GM12878 (cell line): ENCODE data around the gene GLO1. TPM values are rescaled to one million over a fixed set of nuclear protein-coding genes. Genes with fewer than 3 reads are reported as not detected.

ENCODE experiments used
- ATAC-seq: fragments of 200-7000 bp; cut with Tn5 transposase; 3 replicates; pipeline ENCODE4 v1.9.1; 2020; ENCODE audit warnings: mild to moderate bottlenecking, moderate library complexity
- BruUV-seq: library from RNA; stranded (reverse); fragments of 400-500 nt; replicated peaks from 2 replicates; lab custom pipeline; 2021; lab: Mats Ljungman, UMichigan
- CTCF ChIA-PET: fragments of 300-600 bp; sonication (Branson Sonifier 250); formaldehyde crosslinking; extraction: SDS; loops from one replicate; lab custom pipeline; 2021; ENCODE audit warnings: inconsistent platforms; lab: Yijun Ruan, JAX
- POLR2A ChIA-PET: fragments of 350-600 bp; formaldehyde crosslinking; extraction: SDS; loops from one replicate; lab custom pipeline; 2021; ENCODE audit warnings: inconsistent platforms; lab: Charles Lee
- RAD21 ChIA-PET: fragments of 300-600 bp; sonication (Branson Sonifier 250); formaldehyde crosslinking; loops from one replicate; lab custom pipeline; 2023; ENCODE audit warnings: antibody characterized with exemption; ENCODE audit not compliant: unreplicated experiment; lab: Charles Lee
- SMC1A ChIA-PET: fragments of 300-600 bp; sonication (Branson Sonifier 250); formaldehyde crosslinking; loops from one replicate; lab custom pipeline; 2023; ENCODE audit not compliant: unreplicated experiment, uncharacterized antibody; lab: Charles Lee
- DNase-seq: peaks from one replicate; pipeline ENCODE4 v3.0.0-alpha.2; 2011; ENCODE audit warnings: low read depth, low spot score
- FAIRE-seq: peaks from 3 replicates; lab custom pipeline; 2011; peaks lifted over from hg19 to GRCh38; lab: Jason Lieb, UNC
- H2AFZ ChIP-seq: 2 replicates; pipeline ENCODE4 v1.6.0; 2011; ENCODE audit warnings: low read depth, low read length, control low read depth; ENCODE audit not compliant: control insufficient read depth
- H3K27ac ChIP-seq: 2 replicates; pipeline ENCODE4 v1.5.1; 2011; ENCODE audit warnings: control low read depth; ENCODE audit not compliant: control insufficient read depth, insufficient read depth
- H3K27me3 ChIP-seq, 2 experiments: replicated peaks in 1 of 2; 2 replicates each; pipeline versions ENCODE4 v1.6.0 to v1.6.1; 2011; ENCODE audit warnings: low read length in 1 of 2; ENCODE audit not compliant: control insufficient read depth in 2 of 2, insufficient read depth in 2 of 2
- H3K36me3 ChIP-seq, 2 experiments: 2 replicates each; pipeline ENCODE4 v1.5.1; 2011; ENCODE audit warnings: low read length in 1 of 2; ENCODE audit not compliant: control insufficient read depth in 2 of 2, insufficient read depth in 2 of 2
- H3K4me1 ChIP-seq: 2 replicates; pipeline ENCODE4 v1.6.1; 2011; ENCODE audit warnings: mild to moderate bottlenecking, low read length, moderate library complexity, mixed read lengths; ENCODE audit not compliant: control insufficient read depth, insufficient read depth
- H3K4me2 ChIP-seq: 2 replicates; pipeline ENCODE4 v1.6.0; 2011; ENCODE audit warnings: control low read depth; ENCODE audit not compliant: control insufficient read depth, insufficient read depth
- H3K4me3 ChIP-seq: fragments of 200-600 bp; sonication (generic); 2 replicates; pipeline ENCODE4 v1.5.1; 2016
- H3K79me2 ChIP-seq: 2 replicates; pipeline ENCODE4 v1.6.0; 2011; ENCODE audit warnings: low read length; ENCODE audit not compliant: control insufficient read depth, insufficient read depth
- H3K9ac ChIP-seq: 2 replicates; pipeline ENCODE4 v1.8.0; 2011; ENCODE audit warnings: low read length, control low read depth, mixed read lengths; ENCODE audit not compliant: control insufficient read depth, insufficient read depth
- H3K9me3 ChIP-seq: replicated peaks from 3 replicates; pipeline ENCODE4 v1.5.1; 2011; ENCODE audit warnings: mild to moderate bottlenecking, low read length; ENCODE audit not compliant: control insufficient read depth, insufficient read depth
- H4K20me1 ChIP-seq: 2 replicates; pipeline ENCODE4 v1.6.0; 2011; ENCODE audit not compliant: control insufficient read depth, insufficient read depth
- CEBPB ChIP-seq, 2 experiments: fragments of 150-350 bp in 1 of 2; IDR thresholded peaks; 2 replicates each; pipeline ENCODE4 v1.6.1; 2012 to 2014; ENCODE audit warnings: low read depth in 2 of 2, low read length in 2 of 2, borderline replicate concordance in 1 of 2, inconsistent platforms in 1 of 2
- MXI1 ChIP-seq: fragments of 150-350 bp; IDR thresholded peaks from 2 replicates; pipeline ENCODE4 v1.6.1; 2011; ENCODE audit warnings: low read depth, mild to moderate bottlenecking, inconsistent platforms, low read length, improper control_type of control experiment
- SMAD1 ChIP-seq: fragments of 450-650 bp; IDR thresholded peaks from 2 replicates; pipeline ENCODE4 v1.6.1; 2018; ENCODE audit warnings: mild to moderate bottlenecking, low read depth; ENCODE audit not compliant: partially characterized antibody
- TCF7 ChIP-seq: IDR thresholded peaks from 2 replicates; pipeline ENCODE4 v1.6.1; 2014; ENCODE audit warnings: antibody characterized with exemption, borderline replicate concordance
- ZZZ3 ChIP-seq: IDR thresholded peaks from 2 replicates; pipeline ENCODE4 v1.6.1; 2011; ENCODE audit warnings: low read depth; ENCODE audit not compliant: control insufficient read depth, insufficient read length
- WGBS: methylation state at CpG from one replicate; pipeline ENCODE4 v1.1.6; 2016; ENCODE audit warnings: low lambda C conversion rate; ENCODE audit not compliant: insufficient replicate concordance, insufficient coverage; ENCODE audit errors: missing lambda C conversion rate; 5-methylcytosine and 5-hydroxymethylcytosine counted together
- in situ Hi-C: fragments of 300-500 bp; cut with MboI; formaldehyde crosslinking; loops from 9 replicates; pipeline ENCODE4 v1.14.3; 2018; ENCODE audit warnings: mixed read lengths
- intact Hi-C: fragments of 100-400 bp; cut with micrococcal nuclease; formaldehyde crosslinking; loops from one replicate; pipeline ENCODE4 v1.14.2; 2022; ENCODE audit not compliant: unreplicated experiment
- polyA plus RNA-seq, 11 experiments: library from polyadenylated mRNA; depleted of rRNA in 4 of 11; unstranded in 6 of 11; stranded (reverse) in 5 of 11; fragments of >200 nt; fragmentation: Nextera tagmentation in 4 of 11; fragmentation: Illumina TruSeq in 1 of 11; extraction: Ambion mirVana in 4 of 11; extraction: Trizol in 1 of 11; gene quantifications; 1 replicate in 1 of 11; 2 replicates in 10 of 11; pipeline versions ENCODE4 v1.2.1 to v1.2.3, GENCODE V29; 2011 to 2016; ENCODE audit warnings: inconsistent platforms in 2 of 11, missing spikeins in 2 of 11, low read depth in 1 of 11
- total RNA-seq, 4 experiments: library from RNA; depleted of rRNA in 3 of 4; stranded (reverse); fragments of >200 nt in 3 of 4; fragmentation: Illumina TruSeq in 1 of 4; extraction: Trizol in 1 of 4; gene quantifications; 2 replicates each; pipeline versions ENCODE4 v1.2.1 to v1.2.3, GENCODE V29; 2013 to 2021
- TF ChIP-seq, protein P1 (sequence below): fragments of 450-650 bp; IDR thresholded peaks from 2 replicates; pipeline ENCODE4 v1.6.1; 2017; ENCODE audit warnings: mild to moderate bottlenecking
- TF ChIP-seq, protein P2 (sequence below): IDR thresholded peaks from 2 replicates; pipeline ENCODE4 v1.6.1; 2012; ENCODE audit warnings: low read length, inconsistent platforms

The GLO1 gene
- total and polyA plus RNA-seq, 10 of the 15 experiments (the other 5 are each of a cell fraction or from before 2014, with no cell fraction given): 105 to 227 (median 150) TPM

DNA sequence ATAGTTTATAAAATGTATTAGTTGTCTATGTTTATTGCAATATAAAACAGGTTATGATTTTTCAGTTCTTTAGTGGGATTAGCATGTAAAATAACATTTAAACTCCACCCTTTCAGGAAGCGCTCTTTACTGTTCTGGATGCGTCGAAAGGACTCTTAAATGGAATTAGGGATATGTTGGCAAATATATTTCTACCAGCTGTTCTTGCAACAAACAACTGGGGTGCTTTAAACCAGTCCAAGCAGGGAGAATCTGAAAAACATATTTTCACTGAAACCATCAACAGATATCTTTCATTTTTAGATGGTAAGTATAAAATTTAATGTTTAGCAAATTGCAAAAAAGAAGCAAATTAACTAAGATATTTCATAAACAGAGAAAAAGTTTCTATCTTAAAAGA is 34.0 kb upstream of the GLO1 start:
- CTCF ChIA-PET: no interaction called here
- BruUV-seq: no TSS peak
- POLR2A ChIA-PET: no interaction called here
- no peak overlapping the region for H3K9ac ChIP-seq
- ATAC-seq: no peak
- DNase-seq: no peak
- RAD21 ChIA-PET: no interaction called here
- TF ChIP-seq SMAD1 (no peak), MXI1 (no peak), TCF7 (no peak), ZZZ3 (no peak), CEBPB (IDR thresholded peaks at IDR 0.05; ENCODE audit: borderline replicate concordance in 1 of 2, low read depth in 2 of 2, low read length in 2 of 2) (no peak)
- TF ChIP-seq, protein P1, sequence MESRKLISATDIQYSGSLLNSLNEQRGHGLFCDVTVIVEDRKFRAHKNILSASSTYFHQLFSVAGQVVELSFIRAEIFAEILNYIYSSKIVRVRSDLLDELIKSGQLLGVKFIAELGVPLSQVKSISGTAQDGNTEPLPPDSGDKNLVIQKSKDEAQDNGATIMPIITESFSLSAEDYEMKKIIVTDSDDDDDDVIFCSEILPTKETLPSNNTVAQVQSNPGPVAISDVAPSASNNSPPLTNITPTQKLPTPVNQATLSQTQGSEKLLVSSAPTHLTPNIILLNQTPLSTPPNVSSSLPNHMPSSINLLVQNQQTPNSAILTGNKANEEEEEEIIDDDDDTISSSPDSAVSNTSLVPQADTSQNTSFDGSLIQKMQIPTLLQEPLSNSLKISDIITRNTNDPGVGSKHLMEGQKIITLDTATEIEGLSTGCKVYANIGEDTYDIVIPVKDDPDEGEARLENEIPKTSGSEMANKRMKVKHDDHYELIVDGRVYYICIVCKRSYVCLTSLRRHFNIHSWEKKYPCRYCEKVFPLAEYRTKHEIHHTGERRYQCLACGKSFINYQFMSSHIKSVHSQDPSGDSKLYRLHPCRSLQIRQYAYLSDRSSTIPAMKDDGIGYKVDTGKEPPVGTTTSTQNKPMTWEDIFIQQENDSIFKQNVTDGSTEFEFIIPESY: no peak
- TF ChIP-seq, protein P2, sequence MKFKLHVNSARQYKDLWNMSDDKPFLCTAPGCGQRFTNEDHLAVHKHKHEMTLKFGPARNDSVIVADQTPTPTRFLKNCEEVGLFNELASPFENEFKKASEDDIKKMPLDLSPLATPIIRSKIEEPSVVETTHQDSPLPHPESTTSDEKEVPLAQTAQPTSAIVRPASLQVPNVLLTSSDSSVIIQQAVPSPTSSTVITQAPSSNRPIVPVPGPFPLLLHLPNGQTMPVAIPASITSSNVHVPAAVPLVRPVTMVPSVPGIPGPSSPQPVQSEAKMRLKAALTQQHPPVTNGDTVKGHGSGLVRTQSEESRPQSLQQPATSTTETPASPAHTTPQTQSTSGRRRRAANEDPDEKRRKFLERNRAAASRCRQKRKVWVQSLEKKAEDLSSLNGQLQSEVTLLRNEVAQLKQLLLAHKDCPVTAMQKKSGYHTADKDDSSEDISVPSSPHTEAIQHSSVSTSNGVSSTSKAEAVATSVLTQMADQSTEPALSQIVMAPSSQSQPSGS: no peak
- TF ChIP-seq, all 136 proteins: peak for 0
- intact Hi-C loops (no loop called here), in situ Hi-C loops (no loop called here)
- H3K36me3 ChIP-seq: no peaks in the 10 kb centered on the region
- H4K20me1 ChIP-seq: no peaks in the 10 kb centered on the region
- SMC1A ChIA-PET: no interaction called here
- WGBS: 75% methylated on average over 3 of the region's 3 CpGs
- no peaks in the 10 kb centered on the region; the same call in 2 of the 3 replicates for H3K9me3 ChIP-seq
- H2AFZ ChIP-seq: no peak overlapping the region
- FAIRE-seq: no peak
- H3K79me2 ChIP-seq: no peaks in the 10 kb centered on the region
- H3K4me2 ChIP-seq: no peak overlapping the region
- H3K27ac ChIP-seq: no peak overlapping the region
- H3K4me3 ChIP-seq: no peak overlapping the region
- peaks cover 0 to 4% of the 10 kb centered on the region in 2 experiments; a peak in 1 of 4 replicates for H3K27me3 ChIP-seq
- H3K4me1 ChIP-seq: no peaks in the 10 kb centered on the region
